ENCODE results near the gene MYRF.

GRCh38 chr11:61833926-61834277 is 81.5 kb downstream of the MYRF start:
- TF ChIP-seq POLR2A (IDR thresholded peaks at IDR 0.05; ENCODE audit: low read depth, low read length) (no peak), POLR2AphosphoS5 (IDR thresholded peaks at IDR 0.05; ENCODE audit: low read depth, low read length) (no peak)
